ENCODE data around the gene RUNX3. TPM values are rescaled to one million over a fixed set of nuclear protein-coding genes. Genes with fewer than 3 reads are reported as not detected.
A peak's percentile ranks its signal among the peaks of the same experiment; 100 is the strongest.
"Not testable (repeated sequence)": the region's sequence is repeated elsewhere in the genome, so short reads cannot be mapped to it uniquely, and the experiment has no call there.

RUNX3 gene
- total RNA-seq, result 0.51 TPM
- long read RNA-seq, partial matches to known transcripts, result 1 of 4 reads
- long read RNA-seq, other reads (novel, unspliced or antisense), result 3 of 4 reads

- peak; percentile 87 for DNase-seq (ENCODE audit: low spot score)
- intact Hi-C loops (cut with DNase I), result loop anchor here (5.0 kb wide), 2 partner anchors 107 to 272 kb away; no protein-coding TSS in a partner anchor
These were observed at the start of gene RUNX3 for GRCh38 chr1:24930260-24931145. Gene RUNX3 (minus strand): TSS chr1:24930276. CDS start chr1:24929868, 408 bp downstream.

GRCh38 chr1:24979232-24979631, 49.2 kb upstream of the RUNX3 start:
- DNase-seq (ENCODE audit: low spot score); intact Hi-C loops (cut with DNase I): not testable (repeated sequence)

- intact Hi-C loops (cut with DNase I), result no loop called here
These were observed 48.4 kb upstream of the RUNX3 start for GRCh38 chr1:24978383-24979032.

GRCh38 chr1:24975391-24975790, 45.3 kb upstream of the RUNX3 start:
- intact Hi-C loops (cut with DNase I), result no loop called here
- DNase-seq (ENCODE audit: low spot score), result no peak

More at GRCh38 chr1:24978383-24979032, 48.4 kb upstream of the RUNX3 start:
- DNase-seq (ENCODE audit: low spot score), result no peak

GRCh38 chr1:24973315-24973714, 43.2 kb upstream of the RUNX3 start:
- intact Hi-C loops (cut with DNase I), result no loop called here
- no peak for DNase-seq (ENCODE audit: low spot score)

- no peak for DNase-seq (ENCODE audit: low spot score)
- intact Hi-C loops (cut with DNase I), result no loop called here
These were observed 42.8 kb upstream of the RUNX3 start for GRCh38 chr1:24972915-24973242.

- DNase-seq (ENCODE audit: low spot score), result no peak
- intact Hi-C loops (cut with DNase I), result no loop called here
These were observed 42.3 kb upstream of the RUNX3 start for GRCh38 chr1:24972221-24972914.

- no peak for DNase-seq (ENCODE audit: low spot score)
- intact Hi-C loops (cut with DNase I), result no loop called here
These were observed 41.1 kb upstream of the RUNX3 start for GRCh38 chr1:24970926-24971875.

GRCh38 chr1:24970399-24970753, 40.3 kb upstream of the RUNX3 start:
- DNase-seq (ENCODE audit: low spot score), result no peak
- intact Hi-C loops (cut with DNase I), result no loop called here

- intact Hi-C loops (cut with DNase I), result no loop called here
- DNase-seq (ENCODE audit: low spot score), result no peak
These were observed 39.7 kb upstream of the RUNX3 start for GRCh38 chr1:24969596-24970398.

GRCh38 chr1:24968941-24969585, 39.0 kb upstream of the RUNX3 start:
- intact Hi-C loops (cut with DNase I), result no loop called here
- no peak for DNase-seq (ENCODE audit: low spot score)

GRCh38 chr1:24967962-24968361, 37.9 kb upstream of the RUNX3 start:
- intact Hi-C loops (cut with DNase I), result no loop called here
- DNase-seq (ENCODE audit: low spot score), result no peak

- DNase-seq (ENCODE audit: low spot score), result no peak
- intact Hi-C loops (cut with DNase I), result no loop called here
These were observed 37.5 kb upstream of the RUNX3 start for GRCh38 chr1:24967555-24967954.

- intact Hi-C loops (cut with DNase I), result no loop called here
- DNase-seq (ENCODE audit: low spot score), result no peak
These were observed 36.8 kb upstream of the RUNX3 start for GRCh38 chr1:24966724-24967346.

- intact Hi-C loops (cut with DNase I), result no loop called here
- no peak for DNase-seq (ENCODE audit: low spot score)
These were observed 36.1 kb upstream of the RUNX3 start for GRCh38 chr1:24966121-24966723.

- no peak for DNase-seq (ENCODE audit: low spot score)
- intact Hi-C loops (cut with DNase I), result no loop called here
These were observed 35.5 kb upstream of the RUNX3 start for GRCh38 chr1:24965571-24965930.

Measured in cardiac septum (tissue), 1 donor.